Measurements from ENCODE around the gene KRTAP9-9.
"Not testable (repeated sequence)": the region's sequence is repeated elsewhere in the genome, so short reads cannot be mapped to it uniquely, and the experiment has no call there.

The KRTAP9-9 gene

DNA sequence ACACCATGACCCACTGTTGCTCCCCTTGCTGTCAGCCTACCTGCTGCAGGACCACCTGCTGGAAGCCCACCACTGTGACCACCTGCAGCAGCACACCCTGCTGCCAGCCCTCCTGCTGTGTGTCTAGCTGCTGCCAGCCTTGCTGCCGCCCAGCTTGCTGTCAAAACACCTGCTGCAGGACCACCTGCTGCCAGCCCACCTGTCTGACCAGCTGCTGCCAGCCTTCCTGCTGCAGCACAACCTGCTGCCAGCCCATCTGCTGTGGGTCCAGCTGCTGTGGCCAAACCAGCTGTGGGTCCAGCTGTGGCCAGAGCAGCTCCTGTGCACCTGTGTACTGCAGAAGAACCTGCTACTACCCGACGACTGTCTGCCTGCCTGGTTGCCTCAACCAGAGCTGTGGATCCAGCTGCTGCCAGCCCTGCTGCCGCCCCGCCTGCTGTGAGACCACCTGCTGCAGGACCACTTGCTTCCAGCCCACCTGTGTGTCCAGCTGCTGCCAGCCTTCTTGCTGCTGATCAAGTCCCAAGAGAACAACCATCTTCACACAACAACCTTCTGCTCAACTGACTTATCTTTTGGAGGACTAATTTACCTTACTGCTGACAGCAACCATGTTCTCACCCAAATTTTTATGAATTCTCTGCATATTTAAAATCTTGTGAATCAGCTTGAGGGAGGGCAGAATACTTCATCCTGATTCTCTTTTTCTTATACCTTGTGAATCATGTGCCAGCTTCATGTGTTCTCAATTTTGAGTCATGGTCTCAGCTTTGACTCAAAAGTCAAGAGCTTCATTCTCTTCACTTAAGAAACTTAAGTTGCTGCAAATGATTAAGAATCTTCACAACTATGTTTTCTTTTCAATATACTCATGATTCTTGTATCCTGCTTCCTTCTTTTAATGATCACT lies at the start of gene KRTAP9-9:
Gene KRTAP9-9, plus strand, starts transcription at position 4 of the 910 bp plus-strand sequence.
- not testable (repeated sequence) for DNase-seq (ENCODE audit: low read depth in 4 of 4, low spot score in 1 of 4)

DNA sequence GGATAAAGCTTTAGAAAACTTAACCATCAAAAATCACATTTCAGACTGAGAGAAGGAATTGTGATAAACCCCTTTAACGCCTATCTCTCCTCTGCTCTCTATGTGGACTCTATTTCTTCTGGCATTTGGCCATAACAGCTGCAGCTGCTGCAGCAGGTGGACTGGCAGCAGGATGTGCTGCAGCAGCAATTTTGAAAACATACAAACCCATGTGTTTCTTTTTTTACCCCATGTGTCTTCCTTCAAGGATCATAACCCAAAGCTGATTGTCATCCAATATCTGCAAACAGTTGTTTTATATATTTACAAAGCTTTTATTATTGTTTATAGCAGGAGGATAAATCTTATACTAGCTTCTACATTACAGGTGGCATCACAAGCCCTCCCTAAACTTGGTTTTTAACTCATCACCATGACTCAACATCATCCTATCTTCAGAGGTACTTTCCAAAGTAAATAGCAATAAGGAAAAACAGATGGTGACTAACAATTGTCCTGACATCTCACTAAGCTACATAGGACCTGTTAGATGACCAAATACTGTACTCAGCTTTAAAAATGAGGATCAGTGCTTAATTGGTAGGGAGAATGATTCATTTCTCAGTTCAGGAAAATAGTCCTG lies 43.2 kb upstream of the KRTAP9-9 start:
- DNase-seq (ENCODE audit: low read depth in 4 of 4, low spot score in 1 of 4), result no peak

DNA sequence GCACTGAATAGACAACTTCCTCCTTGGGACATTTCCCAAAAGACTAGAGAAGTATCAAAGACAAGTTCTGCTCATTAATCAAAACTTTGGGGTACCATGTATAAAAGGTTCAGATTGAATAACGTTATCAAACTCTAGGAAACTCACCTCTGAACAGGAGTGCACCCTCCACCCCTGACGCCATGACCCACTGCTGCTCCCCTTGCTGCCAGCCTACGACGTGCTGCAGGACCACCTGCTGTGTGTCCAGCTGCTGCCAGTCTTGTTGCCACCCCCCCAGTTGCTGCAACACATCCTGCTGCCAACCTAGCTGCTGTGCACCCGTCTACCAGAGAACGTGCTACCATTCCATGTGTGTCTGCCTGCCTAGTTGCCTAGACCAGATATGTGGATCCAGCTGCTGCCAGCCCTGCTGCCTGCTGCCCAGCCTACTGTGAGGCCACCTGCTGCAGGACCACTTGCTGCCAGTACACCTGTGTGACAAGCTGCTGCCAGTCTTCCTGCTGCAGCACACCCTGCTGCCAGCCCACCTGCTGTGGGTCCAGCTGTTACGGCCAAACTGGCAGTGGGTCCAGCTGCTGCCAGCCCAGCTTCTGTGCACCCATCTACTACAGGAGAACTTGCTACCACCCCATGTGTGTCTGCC lies 42.5 kb upstream of the KRTAP9-9 start:
- no peak for DNase-seq (ENCODE audit: low read depth in 4 of 4, low spot score in 1 of 4)

DNA sequence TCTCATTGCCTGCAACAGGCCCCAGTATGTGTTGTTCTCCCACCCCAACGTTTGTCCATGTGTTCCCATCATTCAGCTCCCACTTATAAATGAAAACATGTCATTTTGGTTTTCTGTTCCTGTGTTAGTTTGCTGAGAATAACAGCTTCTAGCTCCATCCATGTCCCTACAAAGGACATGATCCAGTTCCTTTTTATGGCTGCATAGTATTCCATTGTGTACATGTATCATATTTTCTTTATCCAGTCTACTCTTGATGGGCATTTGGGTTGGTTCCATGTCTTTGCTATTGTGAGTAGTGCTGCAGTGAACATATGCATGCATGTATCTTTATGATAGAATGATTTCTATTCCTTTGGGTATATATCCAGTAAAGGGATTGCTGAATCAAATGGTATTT lies 39.5 kb upstream of the KRTAP9-9 start:
- no peak for DNase-seq (ENCODE audit: low read depth in 4 of 4, low spot score in 1 of 4)

DNA sequence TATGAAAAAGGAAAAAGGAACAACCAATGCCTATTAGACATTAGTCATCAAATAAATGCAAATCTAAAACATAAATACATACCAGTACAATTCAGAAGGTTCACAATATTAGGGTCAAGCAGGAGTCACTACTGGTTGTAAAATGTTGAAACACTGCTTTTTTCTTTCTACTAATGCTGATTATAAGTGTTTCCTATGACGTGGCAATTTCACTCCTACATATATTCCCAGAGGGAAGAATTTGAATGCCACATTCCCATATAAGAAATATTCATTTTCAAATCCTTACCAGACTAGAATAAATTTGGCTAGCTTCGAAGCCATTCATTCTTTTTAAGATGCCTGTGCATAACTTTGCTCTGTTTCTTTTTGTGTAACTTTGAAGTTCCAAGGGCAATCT lies 31.4 kb upstream of the KRTAP9-9 start:
- DNase-seq (ENCODE audit: low read depth in 4 of 4, low spot score in 1 of 4), result no peak

DNA sequence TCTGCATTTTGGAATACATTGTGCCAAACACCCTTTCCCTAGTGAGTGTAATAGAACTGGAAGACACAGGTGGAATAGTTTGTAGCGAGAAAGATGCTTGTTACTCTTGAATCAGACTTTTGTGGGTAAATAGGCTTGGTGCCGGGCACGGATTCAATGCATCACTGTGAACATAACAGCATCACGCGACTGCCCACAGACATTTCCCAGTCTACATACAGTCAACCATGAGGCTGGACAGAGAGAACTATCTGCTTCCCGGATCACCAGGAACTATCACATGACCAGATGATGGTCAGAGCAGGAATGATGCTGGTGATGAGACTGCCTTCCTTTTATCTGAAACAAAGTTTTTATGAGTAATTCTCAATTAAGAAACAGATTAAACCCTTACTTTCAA lies 29.1 kb upstream of the KRTAP9-9 start:
- no peak for DNase-seq (ENCODE audit: low read depth in 4 of 4, low spot score in 1 of 4)

DNA sequence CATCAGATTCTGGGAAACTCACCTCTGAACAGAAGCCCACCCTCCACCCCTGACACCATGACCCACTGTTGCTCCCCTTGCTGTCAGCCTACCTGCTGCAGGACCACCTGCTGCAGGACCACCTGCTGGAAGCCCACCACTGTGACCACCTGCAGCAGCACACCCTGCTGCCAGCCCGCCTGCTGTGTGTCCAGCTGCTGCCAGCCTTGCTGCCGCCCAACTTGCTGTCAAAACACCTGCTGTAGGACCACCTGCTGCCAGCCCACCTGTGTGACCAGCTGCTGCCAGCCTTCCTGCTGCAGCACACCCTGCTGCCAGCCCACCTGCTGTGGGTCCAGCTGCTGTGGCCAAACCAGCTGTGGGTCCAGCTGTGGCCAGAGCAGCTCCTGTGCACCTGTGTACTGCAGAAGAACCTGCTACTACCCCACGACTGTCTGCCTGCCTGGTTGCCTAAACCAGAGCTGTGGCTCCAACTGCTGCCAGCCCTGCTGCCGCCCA lies 28.5 kb upstream of the KRTAP9-9 start, which contains the start of gene KRTAP9-2:
Gene KRTAP9-2, plus strand, starts transcription at position 51 of the 498 bp plus-strand sequence. Its CDS starts 7 bp downstream, at position 58.
- not testable (repeated sequence) for DNase-seq (ENCODE audit: low read depth in 4 of 4, low spot score in 1 of 4)

DNA sequence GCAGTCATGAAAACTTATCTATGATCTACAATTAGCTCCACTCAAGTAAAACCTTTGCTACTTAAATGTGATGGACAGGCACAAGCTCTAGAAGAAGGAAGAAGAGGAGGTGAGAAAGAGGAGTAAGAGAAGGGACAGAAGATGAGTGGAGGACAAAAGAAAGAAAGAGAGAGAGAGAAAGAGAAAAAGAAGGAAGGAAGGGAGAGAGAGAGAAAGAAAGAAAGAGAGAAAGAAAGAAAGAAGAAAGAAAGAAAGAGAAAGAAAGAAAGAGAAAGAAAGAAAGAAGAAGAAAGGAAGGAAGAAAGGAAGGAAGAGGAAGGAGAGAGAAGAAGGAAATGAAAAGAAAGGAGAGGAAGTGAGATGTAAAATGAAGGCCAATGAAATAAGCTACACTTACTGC lies 25.1 kb upstream of the KRTAP9-9 start:
- DNase-seq (ENCODE audit: low read depth in 4 of 4, low spot score in 1 of 4), result no peak

DNA sequence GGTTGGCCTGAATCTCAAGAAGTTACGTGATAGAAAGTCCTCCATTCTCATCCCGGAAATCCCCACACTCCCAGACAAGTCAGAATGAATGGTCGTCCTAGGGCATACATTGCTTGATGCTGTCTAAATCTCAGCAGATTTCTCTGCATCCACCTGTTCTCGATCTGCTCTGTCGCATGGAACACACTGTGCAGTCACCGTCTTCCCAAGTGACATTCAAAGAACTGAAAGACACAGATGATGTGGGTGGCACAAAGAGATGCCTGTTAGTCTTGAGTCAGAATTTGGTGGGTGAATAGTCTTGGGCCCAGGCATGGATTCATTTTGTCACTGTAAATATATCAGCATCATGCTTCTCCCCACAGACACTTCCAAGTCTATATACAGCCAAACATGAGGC lies 23.5 kb upstream of the KRTAP9-9 start:
- no peak for DNase-seq (ENCODE audit: low read depth in 4 of 4, low spot score in 1 of 4)

DNA sequence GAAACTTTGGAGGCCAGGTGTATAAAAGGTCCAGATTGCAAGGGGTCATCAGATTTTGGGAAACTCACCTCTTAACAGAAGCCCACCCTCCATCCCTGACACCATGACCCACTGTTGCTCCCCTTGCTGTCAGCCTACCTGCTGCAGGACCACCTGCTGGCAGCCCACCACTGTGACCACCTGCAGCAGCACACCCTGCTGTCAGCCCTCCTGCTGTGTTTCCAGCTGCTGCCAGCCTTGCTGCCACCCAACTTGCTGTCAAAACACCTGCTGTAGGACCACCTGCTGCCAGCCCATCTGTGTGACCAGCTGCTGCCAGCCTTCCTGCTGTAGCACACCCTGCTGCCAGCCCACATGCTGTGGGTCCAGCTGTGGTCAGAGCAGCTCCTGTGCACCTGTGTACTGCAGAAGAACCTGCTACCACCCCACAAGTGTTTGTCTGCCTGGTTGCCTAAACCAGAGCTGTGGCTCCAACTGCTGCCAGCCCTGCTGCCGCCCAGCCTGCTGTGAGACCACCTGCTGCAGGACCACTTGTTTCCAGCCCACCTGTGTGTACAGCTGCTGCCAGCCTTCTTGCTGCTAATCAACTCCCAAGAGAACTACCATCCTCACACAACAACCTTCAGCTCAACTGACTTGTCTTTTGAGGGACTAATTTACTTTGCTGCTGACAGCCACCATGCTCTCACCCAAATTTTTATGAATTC lies 22.6 kb upstream of the KRTAP9-9 start, which contains the start of gene KRTAP9-3:
Gene KRTAP9-3, plus strand, starts transcription at position 51 of the 707 bp plus-strand sequence. Its CDS starts 53 bp downstream, at position 104.
- DNase-seq (ENCODE audit: low read depth in 4 of 4, low spot score in 1 of 4), result not testable (repeated sequence)

DNA sequence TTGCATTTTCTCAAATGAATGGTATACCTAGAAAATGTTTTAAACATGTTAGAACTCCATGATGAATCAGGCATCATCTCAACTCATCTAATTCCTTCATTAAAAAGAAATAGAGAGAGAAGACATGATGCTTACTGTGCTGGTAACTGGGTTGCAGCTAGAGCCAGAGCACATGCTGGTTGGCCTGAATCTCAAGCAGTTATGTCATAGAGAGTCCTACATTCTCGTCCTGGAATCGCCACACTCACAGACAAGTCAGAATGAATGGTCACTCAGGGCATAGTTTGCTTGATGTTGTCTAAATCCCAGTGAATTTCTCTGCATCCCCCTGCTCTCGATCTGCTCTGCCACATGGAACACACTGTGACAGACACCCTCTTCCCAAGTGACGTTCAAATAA lies 18.1 kb upstream of the KRTAP9-9 start:
- DNase-seq (ENCODE audit: low read depth in 4 of 4, low spot score in 1 of 4), result not testable (repeated sequence)

DNA sequence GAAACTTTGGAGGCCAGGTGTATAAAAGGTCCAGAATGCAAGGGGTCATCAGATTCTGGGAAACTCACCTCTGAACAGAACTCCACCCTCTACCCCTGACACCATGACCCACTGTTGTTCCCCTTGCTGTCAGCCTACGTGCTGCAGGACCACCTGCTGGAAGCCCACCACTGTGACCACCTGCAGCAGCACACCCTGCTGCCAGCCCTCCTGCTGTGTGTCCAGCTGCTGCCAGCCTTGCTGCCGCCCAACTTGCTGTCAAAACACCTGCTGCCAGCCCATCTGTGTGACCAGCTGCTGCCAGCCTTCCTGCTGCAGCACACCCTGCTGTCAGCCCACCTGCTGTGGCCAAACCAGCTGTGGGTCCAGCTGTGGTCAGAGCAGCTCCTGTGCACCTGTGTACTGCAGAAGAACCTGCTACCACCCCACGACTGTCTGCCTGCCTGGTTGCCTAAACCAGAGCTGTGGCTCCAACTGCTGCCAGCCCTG lies 17.2 kb upstream of the KRTAP9-9 start, which contains the start of gene KRTAP9-8:
Gene KRTAP9-8, plus strand, starts transcription at position 51 of the 489 bp plus-strand sequence. Its CDS starts 53 bp downstream, at position 104.
- DNase-seq (ENCODE audit: low read depth in 4 of 4, low spot score in 1 of 4), result not testable (repeated sequence)

DNA sequence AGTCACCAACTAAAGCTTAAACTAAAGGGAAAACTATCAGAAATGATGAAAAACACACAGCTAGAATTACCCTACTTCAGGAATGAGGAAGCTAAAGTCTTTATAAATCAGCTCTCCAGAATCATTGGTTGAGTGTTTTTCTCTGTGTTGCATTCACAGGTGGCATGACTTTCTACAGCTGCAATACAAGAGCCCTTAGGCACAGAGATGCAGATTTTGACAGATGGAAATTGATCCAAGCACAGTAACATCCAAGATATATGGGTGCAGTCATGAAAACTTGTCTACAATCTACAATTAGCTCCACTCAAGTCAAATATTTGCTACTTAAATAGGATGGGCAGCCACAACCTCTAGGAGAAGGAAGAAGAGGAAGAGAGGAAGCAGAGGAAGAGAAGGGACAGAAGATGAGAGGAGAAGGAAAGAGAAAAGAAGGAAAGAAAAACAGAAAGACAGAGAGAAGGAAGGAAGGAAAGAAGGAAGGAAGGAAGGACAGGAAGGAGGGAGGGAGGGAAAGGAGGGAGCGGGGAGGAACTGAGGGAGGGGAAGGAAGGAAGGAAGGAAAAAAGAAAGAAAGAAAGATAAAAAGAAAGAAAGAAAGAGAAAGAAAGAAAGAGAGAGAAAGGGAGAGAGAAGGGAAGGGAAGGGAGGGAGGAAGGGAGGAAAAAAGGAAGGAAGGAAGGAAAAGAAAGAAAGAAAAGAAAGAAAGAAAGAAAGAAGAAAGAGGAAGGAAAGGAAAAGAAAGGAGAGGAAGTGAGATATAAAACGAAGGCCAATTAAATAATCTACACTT lies 8.0 kb upstream of the KRTAP9-9 start:
- DNase-seq (ENCODE audit: low read depth in 4 of 4, low spot score in 1 of 4), result not testable (repeated sequence)

DNA sequence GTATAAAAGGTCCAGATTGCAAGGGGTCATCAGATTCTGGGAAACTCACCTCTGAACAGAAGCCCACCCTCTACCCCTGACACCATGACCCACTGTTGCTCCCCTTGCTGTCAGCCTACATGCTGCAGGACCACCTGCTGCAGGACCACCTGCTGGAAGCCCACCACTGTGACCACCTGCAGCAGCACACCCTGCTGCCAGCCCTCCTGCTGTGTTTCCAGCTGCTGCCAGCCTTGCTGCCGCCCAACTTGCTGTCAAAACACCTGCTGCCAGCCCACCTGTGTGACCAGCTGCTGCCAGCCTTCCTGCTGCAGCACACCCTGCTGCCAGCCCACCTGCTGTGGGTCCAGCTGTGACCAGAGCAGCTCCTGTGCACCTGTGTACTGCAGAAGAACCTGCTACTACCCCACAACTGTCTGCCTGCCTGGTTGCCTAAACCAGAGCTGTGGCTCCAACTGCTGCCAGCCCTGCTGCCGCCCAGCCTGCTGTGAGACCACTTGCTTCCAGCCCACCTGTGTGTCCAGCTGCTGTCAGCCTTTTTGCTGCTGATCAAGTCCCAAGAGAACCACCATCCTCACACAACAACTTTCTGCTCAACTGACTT lies 5.4 kb upstream of the KRTAP9-9 start, which contains the start of gene KRTAP9-4:
Gene KRTAP9-4, plus strand, starts transcription at position 51 of the 604 bp plus-strand sequence. Its CDS starts 34 bp downstream, at position 85.
- DNase-seq (ENCODE audit: low read depth in 4 of 4, low spot score in 1 of 4), result not testable (repeated sequence)

DNA sequence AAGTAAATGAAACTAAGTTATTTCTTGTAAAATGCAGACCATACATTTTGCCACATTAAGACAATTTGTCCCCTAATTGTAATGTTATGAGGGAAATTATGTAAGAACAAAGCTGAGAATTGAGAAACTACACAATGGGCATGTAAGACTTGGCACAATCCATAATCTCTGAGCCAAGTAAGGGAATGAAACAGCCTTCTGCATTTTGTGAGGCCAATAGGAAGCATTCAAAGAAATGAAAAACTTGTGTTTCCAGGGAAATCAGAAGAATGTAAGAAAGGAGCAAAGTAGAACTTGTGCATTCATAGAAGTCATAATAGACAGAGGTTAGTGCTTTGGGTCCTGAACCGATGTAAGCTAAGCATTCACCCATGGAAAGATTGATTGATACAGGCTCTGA lies 3.9 kb upstream of the KRTAP9-9 start:
- DNase-seq (ENCODE audit: low read depth in 4 of 4, low spot score in 1 of 4), result no peak

DNA sequence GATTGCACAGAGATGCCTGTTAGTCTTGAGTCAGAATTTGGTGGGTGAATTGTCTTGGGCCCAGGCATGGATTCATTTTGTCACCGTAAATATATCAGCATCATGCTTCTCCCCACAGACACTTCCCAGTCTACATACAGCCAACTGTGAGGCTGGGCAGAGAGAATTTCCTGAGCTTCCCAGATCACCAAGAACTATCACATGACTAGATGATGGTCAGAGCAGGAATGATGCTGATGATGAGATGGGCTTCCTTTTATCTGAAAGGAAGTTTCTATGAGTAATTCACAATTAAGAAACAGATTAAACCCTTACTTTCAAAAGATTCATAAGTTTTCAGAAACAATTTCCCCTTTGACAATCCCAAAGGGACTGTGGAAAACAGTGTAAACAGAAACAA lies 323 bp upstream of the KRTAP9-9 start:
- no peak for DNase-seq (ENCODE audit: low read depth in 4 of 4, low spot score in 1 of 4)

DNA sequence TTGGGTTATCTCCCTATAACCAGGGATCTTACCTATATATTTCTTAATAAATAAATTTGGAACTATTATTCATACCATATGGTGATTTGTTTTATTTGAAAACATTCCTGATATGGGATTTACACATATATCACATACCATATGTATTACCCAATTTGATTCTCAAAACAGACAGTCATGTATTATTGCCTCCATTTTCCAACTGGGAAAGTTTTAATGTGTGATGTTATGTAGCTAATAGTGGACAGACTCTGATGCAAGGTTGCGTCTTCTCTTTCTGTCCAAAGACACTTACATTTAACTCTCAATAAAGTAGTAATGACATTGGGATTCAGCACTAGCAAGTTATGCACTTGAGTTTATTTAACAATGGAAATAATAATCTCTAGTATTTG lies 1.1 kb downstream of the KRTAP9-9 start:
- no peak for DNase-seq (ENCODE audit: low read depth in 4 of 4, low spot score in 1 of 4)

DNA sequence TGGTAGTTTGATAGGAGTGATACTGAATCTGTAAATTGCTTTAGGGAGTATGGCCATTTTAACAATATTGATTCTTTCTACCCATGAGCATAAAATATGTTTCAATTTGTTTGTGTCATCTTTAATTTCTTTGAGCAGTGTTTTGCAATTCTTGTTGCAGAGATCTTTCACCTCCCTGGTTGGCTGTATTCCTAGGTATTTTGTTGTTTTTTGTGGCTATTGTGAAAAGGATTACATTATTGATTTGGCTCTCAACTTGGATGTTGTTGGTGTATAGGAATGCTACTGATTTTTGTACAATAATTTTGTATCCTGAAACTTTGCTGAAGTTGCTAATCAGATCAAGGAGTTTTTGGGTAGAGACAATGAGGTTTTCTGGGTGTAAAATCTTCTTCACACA lies 3.2 kb downstream of the KRTAP9-9 start:
- DNase-seq (ENCODE audit: low read depth in 4 of 4, low spot score in 1 of 4), result no peak

DNA sequence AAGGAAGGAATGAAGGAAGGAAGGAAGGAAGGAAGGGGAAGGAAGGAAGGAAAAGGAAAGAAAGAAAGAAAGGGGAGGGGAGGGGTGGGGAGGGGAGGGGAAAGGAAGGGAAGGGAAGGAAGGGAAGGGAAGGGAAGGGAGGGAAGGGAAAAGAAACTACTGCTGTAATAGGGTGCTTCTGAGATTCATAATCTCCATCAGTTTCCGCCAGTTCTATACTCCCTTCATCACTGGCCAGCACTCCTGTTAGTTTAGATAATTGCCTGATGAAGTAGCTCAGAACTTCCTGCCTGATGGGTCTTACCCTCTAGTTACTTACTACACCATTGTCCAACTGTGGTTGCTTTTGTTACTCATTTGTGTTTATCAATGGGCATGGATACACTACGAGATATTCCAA lies 8.0 kb downstream of the KRTAP9-9 start:
- DNase-seq (ENCODE audit: low read depth in 4 of 4, low spot score in 1 of 4), result no peak

Measured in stimulated activated CD4-positive, alpha-beta T cell treated with anti-CD3 and anti-CD28 coated beads, Interleukin-1b, Interleukin-23, amount 100 ng/mL, for 24 hours (primary cell).